Measurements from ENCODE around the gene PRKRIP1.

DNA sequence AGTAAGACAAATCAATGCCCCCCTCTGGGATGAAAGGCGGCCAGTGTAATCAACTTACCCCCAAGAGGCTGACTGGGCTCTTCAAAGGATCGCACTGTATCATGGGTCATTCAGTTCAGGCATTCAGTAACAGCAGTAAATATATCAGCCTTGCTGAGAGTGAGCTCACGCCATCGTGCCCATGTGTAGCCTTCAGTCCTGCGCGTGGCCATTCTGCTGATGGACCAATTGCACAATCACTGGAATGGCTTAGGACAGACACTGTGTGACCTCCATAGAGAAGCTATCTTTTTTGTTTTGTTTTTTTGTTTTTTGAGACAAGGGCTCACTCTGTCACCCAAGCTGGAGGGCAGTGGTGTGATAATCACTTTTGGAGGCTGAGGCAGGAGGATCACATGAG lies 9.1 kb upstream of the PRKRIP1 start:
- TF ChIP-seq CTCF (IDR thresholded peaks at IDR 0.05; ENCODE audit: low read depth, low read length) (no peak), POLR2A (IDR thresholded peaks at IDR 0.05; ENCODE audit: extremely low read depth, insufficient read length) (no peak)

All from NB4 (cell line).